Left cardiac atrium (tissue), 4 donors: ENCODE measurements around the gene CARHSP1. TPM values are rescaled to one million over a fixed set of nuclear protein-coding genes. Genes with fewer than 3 reads are reported as not detected.
A peak's percentile ranks its signal among the peaks of the same experiment; 100 is the strongest.
"Not testable (repeated sequence)": the region's sequence is repeated elsewhere in the genome, so short reads cannot be mapped to it uniquely, and the experiment has no call there.

Experiments used
- ATAC-seq, 2 donors: fragments of 200-7000 bp; cut with Tn5 transposase; one replicate each; pipeline ENCODE4 v1.9.1; 2020; ENCODE audit warnings: mild to moderate bottlenecking in 2 of 2, moderate library complexity in 2 of 2
- DNase-seq: peaks from one replicate; pipeline ENCODE4 v3.0.0-alpha.2; 2020
- intact Hi-C, 2 donors: fragments of 100-400 bp; cut with DNase I; formaldehyde crosslinking; loops; one replicate each; pipeline versions ENCODE4 v1.14.1 to v1.15.1; 2022 to 2023
- long read RNA-seq: library from polyadenylated mRNA; unstranded; transcript quantifications from one replicate; pipeline ENCODE4 v2.0.0, GENCODE V29; 2021
- total RNA-seq, 2 donors: library from RNA; stranded (reverse); fragmentation: NEBNext Ultra II Directional; extraction: Animal tissue kit (Norgen Biotek cat#: 25700); gene quantifications; one replicate each; pipeline ENCODE4 v1.2.1, GENCODE V29; 2021
- donor health status: DM: no; HTN: yes; CAD: no.
- donor health status: DM: no; HTN: yes; CAD: no; lungs with severe emphysema.
- donor health status: DM: yes; HTN: yes; CAD: no.
- donor health status: Dilated cardiomyopathy.

CARHSP1 gene
- total RNA-seq, result 10 to 100 TPM; 35.5 to 37.6 TPM
- long read RNA-seq, partial matches to known transcripts, result 0 of 12 reads
- long read RNA-seq, other reads (novel, unspliced or antisense), result 8 of 12 reads

DNA sequence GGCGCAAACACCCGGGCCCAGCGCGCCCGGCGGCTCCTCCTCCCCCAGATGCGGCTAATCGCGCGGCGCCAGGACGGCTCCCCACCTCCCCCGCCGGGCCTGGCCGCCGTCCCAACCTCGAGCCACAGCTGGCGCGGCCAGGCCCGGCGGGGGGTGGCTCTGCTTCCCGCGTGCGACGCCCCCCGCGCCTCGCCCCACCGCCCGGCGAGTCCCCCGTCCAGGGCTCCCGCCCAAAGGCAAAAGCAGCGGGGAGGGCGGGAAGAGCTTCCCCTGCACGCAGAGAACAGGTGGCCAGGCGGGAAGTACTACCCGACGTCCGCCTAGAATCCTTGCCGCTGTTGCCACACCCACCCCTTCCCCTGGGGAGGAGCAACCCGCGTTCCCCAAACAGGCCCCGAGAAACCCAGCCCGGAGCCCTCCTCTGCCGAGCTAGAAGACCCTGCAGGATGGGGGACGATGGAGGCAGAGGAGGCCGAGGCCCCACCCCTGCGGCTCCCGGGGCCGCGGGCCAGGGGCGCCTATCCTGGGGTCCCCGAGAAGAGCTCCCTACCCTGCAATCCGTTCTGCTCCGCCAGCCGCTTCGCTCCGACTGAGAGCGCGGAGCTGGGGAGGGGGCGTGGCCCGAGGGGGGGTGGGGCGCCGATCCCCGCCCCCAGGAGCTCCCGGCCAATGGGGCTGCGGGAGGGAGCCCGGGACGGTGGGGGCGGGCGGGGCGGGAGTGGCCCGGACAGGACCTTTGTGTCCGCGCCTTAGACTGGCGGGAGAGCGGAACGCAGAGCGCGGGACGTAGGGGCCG, at the start of gene CARHSP1:
CARHSP1 (minus strand) TSS at position 591 of the 796 bp plus-strand sequence. CDS start 9,678 bp downstream, outside the sequence.
- DNase-seq, result peak; percentile 89
- intact Hi-C loops, result no loop called here
- ATAC-seq, result peak; percentile 89 to 93

DNA sequence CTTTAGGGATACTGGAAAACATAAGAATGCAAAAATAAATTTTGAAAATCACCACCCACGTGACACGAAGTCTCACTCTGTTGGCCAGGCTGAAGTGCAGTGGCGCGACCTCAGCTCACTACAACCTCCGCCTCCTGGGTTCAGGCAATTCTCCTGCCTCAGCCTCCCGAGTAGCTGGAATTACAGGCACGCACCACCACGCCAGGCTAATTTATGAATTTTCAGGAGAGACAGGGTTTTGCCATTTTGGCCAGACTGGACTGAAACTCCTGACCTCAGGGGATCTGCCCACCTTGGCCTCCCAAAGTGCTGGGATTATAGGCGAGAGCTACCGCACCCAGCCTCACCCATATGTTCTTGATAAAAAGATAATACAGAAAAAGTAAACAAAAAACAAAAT, 48.5 kb upstream of the CARHSP1 start:
- ATAC-seq, intact Hi-C loops, DNase-seq: not testable (repeated sequence)

DNA sequence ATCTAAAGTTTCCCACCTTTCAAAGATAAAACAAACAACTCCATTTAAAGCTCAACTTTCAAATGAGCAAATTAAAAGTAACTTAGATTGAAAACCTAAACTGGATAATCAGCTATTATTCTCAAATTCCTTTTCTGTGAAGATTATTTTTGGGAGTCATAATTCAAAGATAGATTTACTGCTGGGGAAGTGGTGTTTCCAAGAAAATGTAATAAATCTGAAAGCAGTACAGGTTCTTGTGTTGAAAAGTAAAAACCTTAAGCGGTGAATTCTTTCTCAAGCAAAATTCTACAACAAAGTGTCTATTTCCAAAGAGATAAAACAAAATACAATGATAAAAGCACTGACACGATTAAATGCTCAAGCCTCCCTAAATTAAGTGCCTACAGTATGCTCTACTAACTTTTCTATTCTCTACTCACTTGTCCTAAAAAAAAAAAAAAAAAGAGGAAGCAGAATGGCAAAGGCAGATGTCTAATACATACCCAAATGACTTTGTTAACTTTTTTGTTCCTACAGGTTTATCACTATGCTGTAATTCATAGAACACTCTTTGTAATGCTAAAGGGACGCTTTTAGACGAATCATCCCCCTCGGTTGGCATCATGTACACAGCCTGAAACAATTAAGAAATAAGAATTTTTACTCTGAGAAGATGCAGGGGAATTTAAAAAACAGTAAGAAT, 47.9 kb upstream of the CARHSP1 start:
- intact Hi-C loops, result no loop called here
- DNase-seq (no peak), ATAC-seq (no peak)

DNA sequence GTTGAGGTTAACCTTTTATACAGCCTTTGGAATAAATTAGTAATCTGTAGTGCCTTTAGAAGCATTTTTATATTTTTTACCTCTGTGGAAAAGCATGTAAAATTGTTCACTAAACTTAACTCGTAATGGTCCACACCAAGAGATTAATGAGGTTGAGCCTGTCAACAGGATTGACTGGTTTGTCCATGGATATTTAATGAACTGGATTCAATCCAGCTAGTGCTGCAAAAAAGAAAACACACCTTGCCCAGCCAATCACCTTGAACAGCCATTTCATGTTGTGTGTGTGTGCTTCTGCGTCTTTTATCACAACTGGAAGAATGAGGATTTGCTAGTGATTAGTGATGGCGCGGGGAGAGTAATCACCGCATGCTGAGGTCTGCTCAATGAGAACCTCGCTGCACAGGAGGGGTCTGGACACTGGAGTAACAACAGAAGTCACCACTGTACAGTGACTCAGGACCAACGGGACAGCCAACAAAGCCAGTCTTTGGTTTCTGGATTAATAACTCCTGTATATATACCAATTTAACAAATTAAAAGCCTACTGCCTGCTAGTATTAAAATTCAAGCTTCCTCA, 47.0 kb upstream of the CARHSP1 start:
- ATAC-seq (no peak), DNase-seq (no peak)
- intact Hi-C loops, result no loop called here

DNA sequence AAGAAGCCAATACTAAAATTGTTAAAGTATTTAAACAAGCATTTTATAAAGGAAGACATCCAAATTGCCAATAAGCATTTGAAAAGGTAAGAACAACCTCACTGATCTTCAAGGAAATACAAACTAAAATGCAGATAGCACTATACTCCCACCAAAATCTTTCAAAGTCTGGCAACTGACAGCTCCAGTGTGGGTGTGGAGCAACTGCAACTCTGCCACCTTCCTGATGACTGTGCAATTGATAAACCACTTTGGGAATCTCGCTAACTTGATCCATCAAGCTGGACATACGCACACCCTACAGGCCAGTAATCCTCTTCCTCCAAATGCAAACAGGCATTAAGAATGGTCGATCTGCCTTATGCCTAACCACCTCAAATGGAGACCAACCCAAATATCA, 45.3 kb upstream of the CARHSP1 start:
- intact Hi-C loops, result no loop called here
- no peak for DNase-seq
- ATAC-seq, result no peak

DNA sequence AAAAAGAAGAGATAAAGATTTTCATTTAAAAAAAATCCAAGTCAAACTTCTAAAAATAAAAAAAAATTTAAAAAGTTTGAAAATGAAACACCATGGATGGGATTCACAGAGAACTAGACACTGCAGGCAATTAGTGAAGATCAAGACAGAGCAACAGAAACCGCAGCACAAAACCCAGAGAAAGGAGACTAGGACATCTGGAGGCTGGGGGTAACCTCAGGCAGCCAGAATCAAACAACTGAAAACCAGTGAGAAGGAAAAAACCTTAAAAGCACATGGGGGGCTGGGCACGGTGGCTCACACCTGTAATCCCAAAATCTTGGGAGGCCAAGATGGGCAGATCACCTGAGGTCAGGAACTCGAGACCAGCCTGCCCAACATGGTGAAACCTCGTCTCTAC, 44.0 kb upstream of the CARHSP1 start:
- DNase-seq, result no peak
- ATAC-seq, result no peak
- intact Hi-C loops, result no loop called here

DNA sequence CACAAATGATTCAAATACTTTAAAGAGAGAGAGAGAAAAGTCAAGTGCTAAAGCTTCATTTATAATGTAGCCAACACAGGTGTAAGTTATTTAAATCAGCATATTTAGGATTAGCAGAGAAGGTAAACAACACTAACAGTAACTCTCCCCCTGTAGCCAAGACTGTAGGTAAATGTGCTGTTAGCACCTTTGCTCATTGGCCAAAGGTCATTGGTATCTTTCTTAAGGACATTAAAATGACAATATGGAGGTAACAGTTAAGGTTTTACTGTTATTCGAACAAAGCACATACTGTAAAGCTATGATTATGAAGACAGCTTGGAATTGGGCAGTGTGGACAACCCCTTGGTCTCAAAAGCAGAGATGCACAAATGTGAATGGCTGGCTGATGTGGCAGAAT, 42.0 kb upstream of the CARHSP1 start:
- intact Hi-C loops, result no loop called here
- DNase-seq (no peak), ATAC-seq (no peak)

DNA sequence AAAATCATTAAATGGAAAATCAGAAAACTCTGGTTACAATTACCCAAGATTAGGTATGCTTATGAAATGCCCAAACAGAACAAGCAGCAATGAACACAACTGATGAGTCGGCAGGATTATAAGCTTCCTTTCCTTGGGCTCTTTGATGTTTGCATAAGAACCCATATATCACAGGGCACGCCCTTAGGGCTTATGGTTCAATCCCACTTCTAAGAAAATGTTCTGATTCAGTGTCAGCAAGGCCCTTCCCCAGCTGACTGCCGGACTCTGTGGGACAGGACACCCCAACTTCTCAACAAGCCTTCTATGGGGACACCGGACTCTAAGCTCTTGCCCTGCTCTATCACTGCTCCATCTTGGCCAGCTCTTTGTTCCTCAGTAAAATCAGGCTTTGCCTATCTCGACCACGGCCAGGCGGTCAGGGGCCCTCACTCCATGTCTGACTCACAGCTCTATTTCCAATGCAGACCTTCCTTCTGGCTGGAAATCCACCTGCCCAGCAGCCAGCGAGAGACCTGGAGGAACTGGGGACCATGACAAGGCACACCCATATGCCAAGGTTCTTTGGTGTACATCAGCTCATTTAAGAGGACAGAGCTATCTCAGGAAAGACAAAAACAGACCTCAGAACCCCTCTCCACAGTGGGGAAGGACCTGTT, 40.1 kb upstream of the CARHSP1 start:
- DNase-seq (no peak), ATAC-seq (no peak)
- intact Hi-C loops, result loop anchor here in 1 of 2 donors (10.0 kb wide), 1 partner anchor 96 kb away; no protein-coding TSS in a partner anchor

DNA sequence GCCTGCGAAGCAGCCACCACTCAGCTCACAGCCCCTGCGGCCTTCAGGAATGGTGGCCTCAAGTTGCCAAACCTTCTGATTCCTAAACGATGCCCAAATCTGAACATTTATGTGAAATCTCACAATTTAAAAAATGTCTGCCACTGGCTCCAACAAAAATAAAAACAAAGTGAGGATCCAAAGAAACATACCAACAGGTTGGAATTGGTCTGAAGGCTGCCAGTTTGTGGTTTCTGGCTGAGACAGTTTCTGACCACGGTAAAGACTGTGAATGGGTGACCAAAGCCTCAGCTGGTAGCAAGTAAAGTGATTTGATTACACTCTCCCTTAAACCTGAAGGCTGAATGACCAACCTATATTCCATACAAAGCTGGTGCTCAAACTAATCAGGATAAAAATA, 38.3 kb upstream of the CARHSP1 start:
- no peak for ATAC-seq
- intact Hi-C loops, result loop anchor here in 1 of 2 donors (10.0 kb wide), 1 partner anchor 98 kb away; no protein-coding TSS in a partner anchor
- DNase-seq, result no peak

DNA sequence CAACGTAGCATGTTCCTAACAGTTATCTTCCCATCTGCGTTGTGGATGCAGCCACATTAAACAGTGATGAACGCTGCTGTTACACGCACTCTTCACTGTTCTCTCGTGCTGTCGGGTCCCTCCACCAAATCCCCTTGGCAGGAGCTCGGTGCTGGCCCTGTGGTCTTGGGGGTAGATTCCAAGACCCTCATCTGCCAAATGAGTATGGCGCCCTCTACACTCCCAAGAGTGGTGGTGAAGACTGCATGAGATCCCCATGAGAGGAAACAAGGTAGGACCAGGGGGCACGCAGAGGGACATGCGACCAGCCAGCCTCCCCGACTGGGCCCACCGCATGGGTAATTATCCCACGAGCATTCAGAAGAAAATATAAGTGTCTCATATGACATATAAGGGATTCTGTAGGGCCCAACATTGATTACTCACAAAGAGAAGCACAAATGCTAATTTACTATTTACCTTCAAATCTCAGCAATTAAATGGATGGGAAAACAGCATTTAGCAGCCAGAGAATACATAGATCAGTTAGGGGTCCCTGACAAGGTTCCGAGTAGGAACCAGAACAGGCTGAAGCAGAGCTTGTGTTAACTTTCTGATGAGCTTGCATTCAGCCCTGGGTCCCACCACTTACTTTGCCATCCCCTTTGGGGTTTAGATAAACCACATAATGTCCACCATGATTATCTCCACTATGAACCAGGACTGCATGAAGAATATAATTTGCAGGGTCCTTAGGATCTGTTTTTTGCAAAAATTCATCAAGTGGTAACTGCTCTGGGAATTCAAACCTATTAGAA, 37.2 kb upstream of the CARHSP1 start:
- intact Hi-C loops, result loop anchor here in 1 of 2 donors (10.0 kb wide), 1 partner anchor 99 kb away; no protein-coding TSS in a partner anchor
- DNase-seq (no peak), ATAC-seq (no peak)

DNA sequence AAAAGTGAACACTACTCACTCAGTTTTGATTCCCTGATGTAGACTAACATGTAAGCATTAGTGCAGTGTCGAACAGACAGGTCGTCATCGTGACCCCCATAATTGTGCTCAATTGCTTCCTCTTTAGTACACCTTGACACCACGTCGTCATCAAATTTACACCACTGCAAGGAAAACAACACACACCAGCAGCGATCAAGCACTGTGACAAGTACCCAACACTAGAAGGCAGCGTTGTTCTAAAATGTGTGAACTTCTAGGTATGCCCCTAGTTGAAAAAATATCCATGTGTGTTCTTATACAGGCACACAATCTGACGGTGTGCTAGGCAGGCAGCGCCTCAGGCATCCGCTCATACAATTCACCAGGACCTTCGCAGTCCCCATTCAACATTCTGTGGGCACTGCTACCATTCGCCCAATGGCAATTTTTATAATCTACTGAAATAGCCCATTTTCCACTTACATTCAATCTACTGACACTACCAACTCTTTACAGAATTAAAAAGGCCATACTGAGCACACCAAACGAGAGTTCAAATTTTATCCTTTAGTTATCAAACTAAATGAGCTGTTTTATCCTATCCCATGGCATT, 36.5 kb upstream of the CARHSP1 start:
- DNase-seq (no peak), ATAC-seq (no peak)
- intact Hi-C loops, result loop anchor here in 1 of 2 donors (10.0 kb wide), 1 partner anchor 100 kb away; no protein-coding TSS in a partner anchor

DNA sequence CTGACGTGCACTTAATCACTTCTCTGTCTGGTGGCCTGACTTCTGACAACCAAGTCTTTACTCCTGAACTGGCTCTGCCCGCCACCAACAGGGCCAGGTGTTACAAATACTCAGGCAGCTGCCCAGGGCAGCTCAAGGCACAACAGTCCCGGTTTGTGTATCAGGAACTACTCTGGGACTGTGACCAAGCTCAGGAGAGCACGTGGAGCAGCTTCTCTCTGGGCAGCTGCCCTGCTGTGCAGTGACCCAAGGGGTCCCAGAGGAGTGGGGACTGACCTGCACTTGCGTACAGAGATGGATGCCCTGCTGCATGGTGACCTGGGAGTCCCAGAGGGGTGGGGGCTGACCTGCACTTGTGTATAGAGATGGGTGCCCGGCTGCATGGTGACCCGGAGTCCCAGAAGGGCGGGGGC, 35.2 kb upstream of the CARHSP1 start:
- intact Hi-C loops, result loop anchor here in 1 of 2 donors (10.0 kb wide), 1 partner anchor 101 kb away; no protein-coding TSS in a partner anchor
- DNase-seq, result no peak
- no peak for ATAC-seq

DNA sequence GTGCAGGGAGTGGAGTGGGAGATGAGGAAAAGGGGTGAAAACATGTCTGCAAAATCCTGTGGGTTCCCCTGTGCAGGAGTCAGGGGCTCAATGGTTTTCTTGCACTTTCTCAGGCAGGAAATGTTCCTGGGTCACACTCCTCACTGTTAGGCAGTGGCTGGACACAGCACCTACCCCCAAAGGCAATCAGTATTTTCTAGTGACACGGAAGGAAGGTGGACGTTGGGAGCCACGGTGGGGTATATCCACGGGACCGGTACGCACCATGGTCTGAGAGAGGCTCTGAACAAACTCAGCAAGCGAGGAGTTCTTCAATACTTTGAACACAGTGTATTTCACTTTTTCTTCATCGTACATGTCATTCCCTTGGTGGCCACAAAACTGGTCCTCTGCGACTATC, 34.2 kb upstream of the CARHSP1 start:
- intact Hi-C loops, result loop anchor here in 1 of 2 donors (10.0 kb wide), 1 partner anchor 102 kb away; no protein-coding TSS in a partner anchor
- ATAC-seq, result no peak
- DNase-seq, result no peak

DNA sequence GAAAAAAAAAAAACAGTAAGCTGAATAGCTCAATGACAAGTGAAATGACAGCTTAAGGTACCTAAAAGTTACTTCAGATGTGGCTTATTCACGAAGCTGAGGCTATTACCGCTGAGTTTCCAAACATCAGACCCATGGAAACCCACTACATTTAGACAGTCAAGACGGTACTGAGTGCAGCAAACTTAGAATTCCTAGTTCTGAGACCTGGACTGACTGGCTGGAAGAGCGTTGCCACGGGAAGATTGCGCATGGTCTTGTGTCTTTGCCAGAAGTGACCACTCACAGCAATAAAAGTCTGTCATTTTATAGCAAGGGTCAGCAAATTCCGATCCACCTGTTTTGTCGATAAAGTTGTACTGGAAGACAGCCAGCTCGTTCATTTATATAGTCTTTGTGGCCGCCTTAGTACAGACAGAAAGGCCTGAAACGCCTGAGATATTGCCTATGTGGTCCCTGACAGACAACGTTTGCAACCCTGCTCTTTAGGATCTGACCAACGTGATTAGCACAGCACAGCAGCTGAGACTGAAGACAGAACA, 32.6 kb upstream of the CARHSP1 start:
- ATAC-seq (no peak), DNase-seq (no peak)
- intact Hi-C loops, result loop anchor here in 1 of 2 donors (10.0 kb wide), 1 partner anchor 103 kb away; no protein-coding TSS in a partner anchor

DNA sequence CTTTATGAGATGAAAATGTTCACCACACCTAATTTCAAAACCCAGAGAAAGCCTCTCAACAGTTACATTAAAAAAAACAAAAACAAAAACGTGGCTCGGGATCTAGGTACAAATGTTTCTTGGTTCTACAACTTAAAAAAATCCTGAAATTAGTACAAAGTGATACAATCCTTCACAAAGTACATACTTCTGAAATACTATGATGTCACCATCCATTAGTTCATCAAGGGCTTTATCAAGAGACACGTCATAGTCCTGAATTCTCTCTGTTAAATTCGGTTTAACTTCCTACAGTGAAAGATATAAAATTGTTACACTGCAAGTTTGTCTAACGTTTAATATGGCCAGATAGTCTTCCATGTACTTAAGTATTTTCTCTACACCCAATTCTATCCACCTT, 31.5 kb upstream of the CARHSP1 start:
- DNase-seq (no peak), ATAC-seq (no peak)
- intact Hi-C loops, result loop anchor here in 1 of 2 donors (10.0 kb wide), 1 partner anchor 104 kb away; no protein-coding TSS in a partner anchor

DNA sequence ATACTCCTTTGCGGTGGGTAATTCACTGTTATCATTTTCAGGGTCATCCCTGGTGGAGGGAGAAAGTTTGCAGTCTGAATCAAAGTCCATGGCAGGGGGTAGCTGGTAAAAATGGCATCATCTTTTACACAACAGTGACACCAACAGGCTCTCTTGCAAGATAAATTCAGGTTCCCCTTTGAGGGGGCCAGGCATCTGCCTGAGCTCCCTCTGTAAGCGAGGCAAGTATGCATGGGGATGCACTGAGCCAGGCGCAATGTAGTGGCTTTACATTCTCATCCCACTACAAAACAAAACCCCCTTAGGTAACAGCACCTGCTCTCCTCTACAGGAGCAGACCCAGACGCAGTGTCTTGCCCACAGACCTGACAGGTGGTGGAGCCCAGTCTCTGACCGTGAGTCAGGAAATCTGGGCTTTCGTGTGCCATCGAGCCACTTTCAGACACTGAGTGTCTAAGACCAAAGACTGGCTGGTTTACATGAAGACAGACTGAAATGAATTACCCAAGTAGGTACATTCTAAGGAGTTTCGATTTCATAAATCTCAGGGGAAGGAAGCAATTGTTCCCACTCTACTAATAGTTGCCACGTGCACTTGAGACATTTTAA, 31.0 kb upstream of the CARHSP1 start:
- DNase-seq (no peak), ATAC-seq (no peak)
- intact Hi-C loops, result loop anchor here in 1 of 2 donors (10.0 kb wide), 1 partner anchor 105 kb away; no protein-coding TSS in a partner anchor
